Naive B cell (primary cell): ENCODE measurements around the gene NPW. TPM values are rescaled to one million over a fixed set of nuclear protein-coding genes. Genes with fewer than 3 reads are reported as not detected.

Experiments
- ATAC-seq, 2 donors: fragments of 150-1000 bp; cut with Tn5 transposase; 2 replicates each; pipeline ENCODE4 v1.10.0; 2021; ENCODE audit warnings: low read depth in 2 of 2, mild to moderate bottlenecking in 2 of 2, moderate library complexity in 2 of 2
- DNase-seq: peaks from one replicate; pipeline ENCODE4 v3.0.0; 2022
- H3K27ac Mint-ChIP-seq, 6 donors: one replicate each; pipeline ENCODE4 v1.8.0; 2020 to 2022; ENCODE audit warnings: mild to moderate bottlenecking in 6 of 6, mixed read lengths in 6 of 6, moderate library complexity in 5 of 6, inconsistent platforms in 2 of 6
- H3K27me3 Mint-ChIP-seq, 3 donors: one replicate each; pipeline ENCODE4 v1.8.0; 2021 to 2022; ENCODE audit warnings: mixed read lengths in 3 of 3, mild to moderate bottlenecking in 1 of 3
- H3K36me3 Mint-ChIP-seq, 2 donors: one replicate each; pipeline ENCODE4 v1.8.0; 2020 to 2022; ENCODE audit warnings: mixed read lengths in 2 of 2, inconsistent platforms in 1 of 2, mild to moderate bottlenecking in 1 of 2
- H3K4me1 Mint-ChIP-seq, 3 donors: one replicate each; pipeline ENCODE4 v1.8.0; 2020 to 2022; ENCODE audit warnings: mixed read lengths in 3 of 3, inconsistent platforms in 1 of 3, mild to moderate bottlenecking in 1 of 3, moderate library complexity in 1 of 3
- H3K4me3 Mint-ChIP-seq, 8 donors: one replicate each; pipeline ENCODE4 v1.8.0; 2020 to 2022; ENCODE audit warnings: mild to moderate bottlenecking in 8 of 8, mixed read lengths in 8 of 8, moderate library complexity in 8 of 8, inconsistent platforms in 2 of 8
- H3K9me3 Mint-ChIP-seq, 7 donors: one replicate each; pipeline ENCODE4 v1.8.0; 2020 to 2022; ENCODE audit warnings: mixed read lengths in 7 of 7, mild to moderate bottlenecking in 5 of 7, inconsistent platforms in 2 of 7, moderate library complexity in 1 of 7
- polyA plus RNA-seq, 6 donors: library from polyadenylated mRNA; unstranded; fragments of 300-500 nt; fragmentation: Illumina TruSeq; gene quantifications; one replicate each; pipeline ENCODE4 v1.2.3, GENCODE V29; 2021; ENCODE audit warnings: low read depth in 6 of 6

Gene NPW
- not detected for polyA plus RNA-seq

DNA sequence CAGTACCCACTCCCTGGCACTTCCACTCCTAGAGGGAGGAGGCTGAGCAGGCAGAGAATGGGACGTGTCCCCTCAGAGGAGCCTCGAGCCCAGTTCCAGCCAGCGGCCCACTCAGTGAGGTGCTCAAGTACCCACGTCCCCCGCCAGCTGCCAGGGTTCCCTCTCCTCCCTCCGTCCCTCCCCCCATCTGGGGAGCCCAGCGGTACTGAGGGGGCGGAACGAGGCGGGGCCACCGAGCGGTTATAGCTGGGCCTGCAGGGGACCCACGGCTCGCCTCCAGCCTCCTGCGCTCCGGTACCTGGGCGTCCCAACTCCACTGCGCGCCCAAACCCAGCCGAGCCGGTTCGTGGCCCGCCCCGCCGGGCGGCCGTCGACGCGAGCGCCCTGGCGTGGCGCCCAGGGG, at the start of gene NPW:
Gene NPW (plus strand): TSS at position 268 of the 403 bp plus-strand sequence.
- Mint-ChIP-seq H3K4me1 (peaks cover 16 to 22% (median 20%) of the 10 kb centered on the region in 3 donors), H3K27ac (peak within 1 kb of the TSS in 1 of 6 donors; percentile 76)

GRCh38 chr16:1971796-1972489, 47.6 kb upstream of the NPW start, which contains the start of gene TBL3:
Gene TBL3 (plus strand): TSS chr16:1972053. CDS start chr16:1972165, 112 bp downstream.
- peaks cover 0 to 15% (median 7%) of the 10 kb centered on the region in 3 donors for H3K27me3 Mint-ChIP-seq
- peak; percentile 97 for DNase-seq
- ATAC-seq, result peak; percentile 98
- H3K4me1 Mint-ChIP-seq, result peaks cover 21 to 31% (median 24%) of the 10 kb centered on the region in 3 donors
- H3K4me3 Mint-ChIP-seq, result peak within 1 kb of the TSS; percentile 96 to 99 (median 97)
- H3K36me3 Mint-ChIP-seq, result peaks cover 0 to 16% of the 10 kb centered on the region in 2 donors
- peak within 1 kb of the TSS; percentile 95 to 100 (median 98) for H3K27ac Mint-ChIP-seq
- H3K9me3 Mint-ChIP-seq, result no peaks in the 10 kb centered on the region

More for the DNA sequence above, at the start of gene NPW:
- no peaks in the 10 kb centered on the region for H3K36me3 Mint-ChIP-seq
- H3K4me3 Mint-ChIP-seq, result peak within 1 kb of the TSS in 7 of 8 donors; percentile 52 to 72 (median 55)
- peaks cover 0 to 1% (median 0%) of the 10 kb centered on the region in 7 donors for H3K9me3 Mint-ChIP-seq
- peaks cover 11 to 57% (median 39%) of the 10 kb centered on the region in 3 donors for H3K27me3 Mint-ChIP-seq
- ATAC-seq, result peak; percentile 22 to 24
- DNase-seq, result no peak

DNA sequence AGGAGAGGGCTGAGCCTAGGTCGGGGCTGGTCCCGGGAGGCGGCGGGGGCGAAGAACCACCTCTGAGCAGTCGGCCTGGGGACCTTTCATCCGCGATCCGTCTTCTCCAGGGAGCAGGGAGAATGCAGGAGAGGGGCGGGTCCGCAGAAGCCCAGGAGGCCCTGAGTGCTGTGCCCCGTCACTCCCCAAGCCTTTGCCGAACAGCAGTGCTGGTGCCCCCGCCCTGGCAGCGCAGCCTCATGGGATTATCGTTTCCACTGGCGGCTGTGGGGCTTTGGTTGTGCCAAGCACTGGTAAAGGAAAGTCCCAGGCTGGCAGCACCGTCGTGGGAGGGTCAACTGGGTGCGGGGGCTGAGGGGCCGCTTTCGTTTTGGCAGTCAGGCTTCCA, 47.1 kb upstream of the NPW start:
- no peak for DNase-seq
- Mint-ChIP-seq H3K36me3 (peaks cover 0 to 16% of the 10 kb centered on the region in 2 donors), H3K9me3 (no peaks in the 10 kb centered on the region), H3K27me3 (peaks cover 0 to 18% (median 7%) of the 10 kb centered on the region in 3 donors), H3K27ac (peak overlapping the region in 3 of 6 donors; percentile 87 to 100 (median 97)), H3K4me3 (peak overlapping the region; percentile 96 to 99 (median 97)), H3K4me1 (peaks cover 21 to 31% (median 24%) of the 10 kb centered on the region in 3 donors)
- ATAC-seq, result no peak

- ATAC-seq, result no peak
Measured at GRCh38 chr16:1973461-1974156, 46.0 kb upstream of the NPW start.

DNA sequence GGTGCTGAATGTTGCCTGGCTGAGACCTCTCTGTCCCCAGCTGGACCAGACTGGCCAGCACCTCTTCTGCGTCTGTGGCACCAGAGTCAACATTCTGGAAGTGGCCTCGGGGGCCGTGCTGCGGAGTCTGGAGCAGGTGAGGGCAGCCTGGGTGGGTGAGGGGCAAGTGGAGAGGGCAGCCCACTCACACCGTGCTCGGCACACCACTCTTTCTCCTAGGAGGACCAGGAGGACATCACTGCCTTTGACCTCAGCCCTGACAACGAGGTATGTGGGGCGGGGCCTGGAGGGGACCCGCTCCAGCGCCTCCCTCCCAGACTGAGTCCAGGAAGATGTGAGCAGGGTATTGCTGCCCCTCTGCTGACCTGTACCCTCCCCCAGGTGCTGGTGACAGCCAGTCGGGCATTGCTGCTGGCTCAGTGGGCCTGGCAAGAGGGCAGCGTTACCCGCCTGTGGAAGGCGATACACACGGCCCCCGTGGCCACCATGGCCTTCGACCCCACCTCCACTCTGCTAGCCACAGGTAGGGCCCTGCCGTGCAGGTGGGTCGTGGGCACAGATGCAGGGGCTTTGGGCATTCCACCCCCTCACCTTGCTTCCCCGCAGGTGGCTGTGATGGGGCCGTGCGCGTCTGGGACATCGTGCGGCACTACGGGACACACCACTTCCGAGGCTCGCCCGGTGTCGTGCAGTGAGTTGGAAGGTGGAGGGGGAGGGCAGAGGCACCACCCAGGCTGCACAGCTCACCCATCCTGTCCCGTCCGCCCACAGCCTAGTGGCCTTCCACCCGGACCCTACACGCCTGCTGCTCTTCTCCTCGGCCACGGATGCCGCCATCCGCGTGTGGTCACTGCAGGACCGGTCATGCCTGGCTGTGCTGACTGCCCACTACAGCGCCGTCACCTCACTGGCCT, 45.2 kb upstream of the NPW start:
- H3K27ac Mint-ChIP-seq, result no peak overlapping the region
- H3K36me3 Mint-ChIP-seq, result peaks cover 0 to 16% of the 10 kb centered on the region in 2 donors
- ATAC-seq (no peak), DNase-seq (no peak)
- H3K4me1 Mint-ChIP-seq, result peaks cover 21 to 31% (median 24%) of the 10 kb centered on the region in 3 donors
- H3K4me3 Mint-ChIP-seq, result peak overlapping the region in 5 of 8 donors; percentile 30 to 79 (median 47)
- peaks cover 0 to 28% (median 7%) of the 10 kb centered on the region in 3 donors for H3K27me3 Mint-ChIP-seq
- no peaks in the 10 kb centered on the region for H3K9me3 Mint-ChIP-seq

More at GRCh38 chr16:1973461-1974156, 46.0 kb upstream of the NPW start:
- Mint-ChIP-seq H3K27ac (peak overlapping the region in 1 of 6 donors; percentile 85), H3K27me3 (peaks cover 0 to 26% (median 7%) of the 10 kb centered on the region in 3 donors), H3K4me1 (peaks cover 21 to 31% (median 24%) of the 10 kb centered on the region in 3 donors), H3K36me3 (peaks cover 0 to 16% of the 10 kb centered on the region in 2 donors), H3K4me3 (peak overlapping the region in 3 of 8 donors; percentile 30 to 98 (median 96)), H3K9me3 (no peaks in the 10 kb centered on the region)
- DNase-seq, result no peak

DNA sequence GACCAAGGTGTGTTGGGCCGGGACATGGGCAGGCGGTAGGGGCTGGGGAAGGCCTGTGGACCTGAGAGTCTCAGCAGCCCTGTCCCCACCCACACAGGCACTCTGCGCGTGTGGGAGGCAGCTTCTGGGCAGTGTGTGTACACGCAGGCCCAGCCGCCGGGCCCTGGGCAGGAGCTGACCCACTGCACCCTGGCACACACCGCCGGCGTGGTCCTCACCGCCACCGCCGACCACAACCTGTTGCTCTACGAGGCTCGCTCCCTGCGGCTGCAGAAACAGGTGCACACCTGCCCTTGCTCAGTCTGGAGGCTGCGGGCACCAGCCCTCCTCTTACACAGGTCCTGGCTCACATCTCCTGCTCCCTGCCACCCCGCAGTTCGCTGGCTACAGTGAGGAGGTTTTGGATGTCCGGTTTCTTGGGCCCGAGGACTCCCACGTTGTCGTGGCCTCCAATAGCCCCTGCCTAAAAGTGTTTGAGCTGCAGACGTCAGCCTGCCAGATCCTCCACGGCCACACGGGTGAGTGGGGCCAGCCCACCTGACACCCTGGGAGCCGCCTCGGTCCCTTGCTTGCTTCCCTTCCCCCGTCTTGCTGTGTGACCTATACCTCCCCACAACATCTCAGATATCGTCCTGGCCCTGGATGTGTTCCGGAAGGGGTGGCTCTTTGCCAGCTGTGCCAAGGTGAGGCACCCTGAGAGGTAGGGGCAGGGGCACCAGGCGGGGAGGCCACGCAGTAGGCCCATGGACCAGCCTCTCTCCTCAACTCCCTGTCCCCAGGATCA, 44.0 kb upstream of the NPW start:
- Mint-ChIP-seq H3K27ac (peak overlapping the region in 1 of 6 donors; percentile 62), H3K4me3 (peak overlapping the region in 2 of 8 donors; percentile 15 to 21), H3K4me1 (peaks cover 21 to 31% (median 22%) of the 10 kb centered on the region in 3 donors)

GRCh38 chr16:1976216-1976520, 43.4 kb upstream of the NPW start:
- H3K36me3 Mint-ChIP-seq, result peaks cover 0 to 16% of the 10 kb centered on the region in 2 donors
- ATAC-seq, result no peak

More for the DNA sequence above, 44.0 kb upstream of the NPW start:
- H3K36me3 Mint-ChIP-seq, result peaks cover 0 to 16% of the 10 kb centered on the region in 2 donors
- no peak for DNase-seq
- ATAC-seq, result no peak
- peaks cover 0 to 33% (median 7%) of the 10 kb centered on the region in 3 donors for H3K27me3 Mint-ChIP-seq
- H3K9me3 Mint-ChIP-seq, result no peaks in the 10 kb centered on the region

GRCh38 chr16:1976951-1977874, 42.4 kb upstream of the NPW start:
- peaks cover 8 to 15% (median 11%) of the 10 kb centered on the region in 3 donors for H3K4me1 Mint-ChIP-seq

More at GRCh38 chr16:1976216-1976520, 43.4 kb upstream of the NPW start:
- Mint-ChIP-seq H3K4me3 (peak overlapping the region in 2 of 8 donors; percentile 15 to 21), H3K4me1 (peaks cover 16 to 25% (median 16%) of the 10 kb centered on the region in 3 donors), H3K27ac (no peak overlapping the region), H3K9me3 (no peaks in the 10 kb centered on the region), H3K27me3 (peaks cover 0 to 38% (median 11%) of the 10 kb centered on the region in 3 donors)
- no peak for DNase-seq

GRCh38 chr16:1977875-1978268, 41.7 kb upstream of the NPW start:
- DNase-seq (no peak), ATAC-seq (no peak)
- H3K4me3 Mint-ChIP-seq, result no peak overlapping the region
- H3K27ac Mint-ChIP-seq, result no peak overlapping the region
- H3K4me1 Mint-ChIP-seq, result peaks cover 8 to 12% (median 8%) of the 10 kb centered on the region in 3 donors
- no peaks in the 10 kb centered on the region for H3K9me3 Mint-ChIP-seq
- peaks cover 0 to 16% of the 10 kb centered on the region in 2 donors for H3K36me3 Mint-ChIP-seq
- peaks cover 7 to 55% (median 27%) of the 10 kb centered on the region in 3 donors for H3K27me3 Mint-ChIP-seq

More at GRCh38 chr16:1976951-1977874, 42.4 kb upstream of the NPW start:
- no peak for ATAC-seq
- peaks cover 4 to 49% (median 20%) of the 10 kb centered on the region in 3 donors for H3K27me3 Mint-ChIP-seq
- no peak for DNase-seq
- H3K36me3 Mint-ChIP-seq, result peaks cover 0 to 16% of the 10 kb centered on the region in 2 donors
- no peak overlapping the region for H3K27ac Mint-ChIP-seq
- H3K9me3 Mint-ChIP-seq, result no peaks in the 10 kb centered on the region
- H3K4me3 Mint-ChIP-seq, result peak overlapping the region in 1 of 8 donors; percentile 22

DNA sequence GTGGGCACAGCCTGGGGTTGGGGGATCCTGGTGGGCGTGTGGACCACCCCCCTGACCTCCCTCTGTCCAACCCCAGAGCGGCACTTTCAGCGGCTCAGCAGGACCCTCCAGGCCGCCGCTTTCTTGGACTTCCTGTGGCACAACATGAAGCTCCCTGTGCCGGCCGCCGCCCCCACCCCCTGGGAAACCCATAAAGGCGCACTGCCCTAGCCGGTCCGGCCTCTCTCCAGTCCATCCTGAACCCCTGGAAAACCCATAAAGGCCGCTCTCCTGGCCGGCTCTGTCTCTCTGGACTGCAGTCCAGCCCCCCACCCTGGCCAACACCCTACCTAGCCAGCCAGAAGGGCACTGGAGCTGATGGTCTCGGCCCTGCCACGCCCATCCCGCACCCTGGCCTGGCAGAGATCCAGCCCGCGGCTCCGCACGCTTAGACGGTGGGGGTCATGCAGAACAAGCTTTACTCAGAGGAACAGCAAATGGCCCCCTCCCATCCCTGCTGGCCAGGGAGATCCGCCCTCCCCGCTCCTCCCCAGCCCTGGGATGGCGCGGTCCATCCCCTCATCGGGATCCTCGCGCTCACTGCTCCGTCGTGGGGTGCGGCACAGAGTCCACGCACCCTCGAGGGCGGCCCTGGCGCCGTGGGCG, 41.0 kb upstream of the NPW start:
- H3K9me3 Mint-ChIP-seq, result peaks cover 0 to 2% (median 0%) of the 10 kb centered on the region in 7 donors
- H3K4me1 Mint-ChIP-seq, result peaks cover 6 to 10% (median 10%) of the 10 kb centered on the region in 3 donors
- no peak for ATAC-seq
- DNase-seq, result no peak
- no peak overlapping the region for H3K27ac Mint-ChIP-seq
- peaks cover 0 to 16% of the 10 kb centered on the region in 2 donors for H3K36me3 Mint-ChIP-seq
- H3K27me3 Mint-ChIP-seq, result peaks cover 12 to 56% (median 30%) of the 10 kb centered on the region in 3 donors
- no peak overlapping the region for H3K4me3 Mint-ChIP-seq
